ENCODE results near the gene C11orf68.

The C11orf68 gene

DNA sequence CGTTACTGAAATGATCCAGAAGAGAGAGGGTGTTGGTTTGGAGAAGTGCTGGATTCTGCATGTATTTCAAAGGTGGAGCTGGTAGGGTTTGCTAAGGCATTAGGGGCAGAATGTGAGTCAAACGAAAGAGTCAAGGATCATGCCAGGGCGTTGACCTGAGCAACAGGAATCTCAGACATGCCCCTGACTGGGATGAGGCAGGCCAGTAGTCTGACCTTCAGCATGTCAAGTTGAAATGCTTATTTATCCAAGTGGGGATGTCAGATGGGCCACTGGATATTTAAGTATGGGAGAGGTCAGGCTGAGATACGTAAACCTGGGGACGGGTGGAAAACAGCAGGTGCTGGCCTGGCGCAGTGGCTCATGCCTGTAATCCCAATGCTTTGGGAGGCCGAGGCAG is 23.7 kb upstream of the C11orf68 start:
- H3K4me3 ChIP-seq (ENCODE audit: low read depth, low read length) = no peak overlapping the region
- TF ChIP-seq, protein P1, sequence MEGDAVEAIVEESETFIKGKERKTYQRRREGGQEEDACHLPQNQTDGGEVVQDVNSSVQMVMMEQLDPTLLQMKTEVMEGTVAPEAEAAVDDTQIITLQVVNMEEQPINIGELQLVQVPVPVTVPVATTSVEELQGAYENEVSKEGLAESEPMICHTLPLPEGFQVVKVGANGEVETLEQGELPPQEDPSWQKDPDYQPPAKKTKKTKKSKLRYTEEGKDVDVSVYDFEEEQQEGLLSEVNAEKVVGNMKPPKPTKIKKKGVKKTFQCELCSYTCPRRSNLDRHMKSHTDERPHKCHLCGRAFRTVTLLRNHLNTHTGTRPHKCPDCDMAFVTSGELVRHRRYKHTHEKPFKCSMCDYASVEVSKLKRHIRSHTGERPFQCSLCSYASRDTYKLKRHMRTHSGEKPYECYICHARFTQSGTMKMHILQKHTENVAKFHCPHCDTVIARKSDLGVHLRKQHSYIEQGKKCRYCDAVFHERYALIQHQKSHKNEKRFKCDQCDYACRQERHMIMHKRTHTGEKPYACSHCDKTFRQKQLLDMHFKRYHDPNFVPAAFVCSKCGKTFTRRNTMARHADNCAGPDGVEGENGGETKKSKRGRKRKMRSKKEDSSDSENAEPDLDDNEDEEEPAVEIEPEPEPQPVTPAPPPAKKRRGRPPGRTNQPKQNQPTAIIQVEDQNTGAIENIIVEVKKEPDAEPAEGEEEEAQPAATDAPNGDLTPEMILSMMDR (IDR thresholded peaks at IDR 0.05; ENCODE audit: low read depth, low read length) = no peak

DNA sequence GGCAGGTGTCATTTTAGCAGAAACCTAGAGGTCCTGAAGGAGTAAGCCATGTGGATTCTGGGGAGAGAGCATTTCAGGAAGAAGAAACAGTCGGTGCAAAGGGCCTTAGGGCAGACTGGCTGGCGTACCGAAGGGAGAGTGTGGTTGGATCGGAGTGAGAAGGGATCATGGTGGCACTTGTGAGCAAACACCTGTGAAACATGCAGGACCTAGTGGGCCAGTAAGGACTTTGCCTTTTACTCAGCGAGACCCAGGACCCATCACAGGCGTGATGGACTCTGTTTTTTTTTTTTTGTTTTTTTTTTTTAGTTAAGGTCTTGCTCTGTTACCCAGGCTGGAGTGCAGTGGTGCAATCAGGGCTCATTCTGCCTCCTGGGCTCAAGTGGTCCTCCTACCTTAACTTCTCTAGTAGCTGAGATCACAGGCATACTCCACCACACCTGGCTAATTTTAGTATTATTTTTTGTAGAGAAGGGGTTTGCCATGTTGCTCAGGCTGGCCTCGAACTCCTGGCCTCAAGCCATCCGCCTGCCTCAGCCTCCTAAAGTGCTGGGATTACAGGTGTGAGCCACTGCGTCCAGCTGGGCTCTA is 23.0 kb upstream of the C11orf68 start:
- no peak overlapping the region for H3K4me3 ChIP-seq (ENCODE audit: low read depth, low read length)
- TF ChIP-seq, protein P1 (IDR thresholded peaks at IDR 0.05; ENCODE audit: low read depth, low read length) = no peak

DNA sequence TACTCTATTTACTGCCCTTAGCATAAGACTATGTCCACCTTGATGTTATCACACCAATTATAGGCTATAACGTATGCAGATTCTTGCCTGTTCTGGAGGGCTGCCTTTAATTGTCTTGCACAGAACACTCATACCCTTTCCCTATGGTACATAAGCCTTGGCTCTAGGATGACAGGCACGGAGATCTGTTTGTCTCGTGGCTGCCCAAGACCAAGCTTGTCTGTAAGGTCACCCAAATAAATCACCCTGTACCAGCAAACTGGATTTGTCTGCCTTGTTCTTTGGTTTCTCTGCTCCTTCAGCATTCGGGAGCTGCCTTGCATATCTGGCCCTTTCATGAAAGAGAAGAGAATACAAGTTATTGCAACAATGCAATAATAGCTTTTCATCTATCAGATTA is 18.9 kb upstream of the C11orf68 start:
- no peak overlapping the region for H3K4me3 ChIP-seq (ENCODE audit: low read depth, low read length)
- TF ChIP-seq, protein P1 (IDR thresholded peaks at IDR 0.05; ENCODE audit: low read depth, low read length) = no peak

DNA sequence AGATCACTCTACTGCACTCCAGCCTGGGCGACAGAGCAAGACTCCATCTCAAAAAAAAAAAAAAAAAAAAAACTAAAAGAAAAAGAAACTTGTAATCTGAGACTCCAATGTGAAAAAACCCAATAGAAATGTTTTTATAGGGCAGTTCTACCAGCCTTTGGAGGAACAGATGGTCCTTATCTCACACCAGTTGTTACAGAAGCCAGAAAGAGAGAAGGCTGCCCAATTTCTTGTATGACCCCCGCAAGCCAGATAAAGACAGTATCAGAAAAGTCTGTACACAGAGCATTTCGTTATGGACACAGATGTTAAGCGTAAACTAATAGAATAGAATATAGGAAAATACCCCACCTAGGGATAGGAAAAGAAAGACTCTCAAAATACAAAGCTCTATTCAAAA is 15.2 kb upstream of the C11orf68 start:
- no peak overlapping the region for H3K4me3 ChIP-seq (ENCODE audit: low read depth, low read length)

DNA sequence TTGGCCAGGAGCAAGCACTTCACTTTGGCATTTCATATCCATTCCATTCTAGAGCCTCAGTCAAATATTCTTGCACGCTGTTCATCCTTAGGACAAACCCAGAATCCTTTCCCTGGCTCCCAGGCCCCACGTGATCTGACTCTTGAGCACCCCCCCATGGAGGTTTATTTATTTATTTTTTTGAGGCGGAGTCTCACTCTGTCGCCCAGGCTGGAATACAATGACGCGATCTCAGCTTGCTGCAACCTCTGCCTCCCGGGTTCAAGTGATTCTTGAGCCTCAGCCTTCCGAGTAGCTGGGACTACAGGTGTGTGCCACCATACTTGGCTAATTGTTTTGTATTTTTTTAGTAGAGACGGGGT is 13.7 kb upstream of the C11orf68 start:
- TF ChIP-seq, protein P1 (IDR thresholded peaks at IDR 0.05; ENCODE audit: low read depth, low read length) = no peak
- H3K4me3 ChIP-seq (ENCODE audit: low read depth, low read length) = no peak overlapping the region

More for the DNA sequence above, 15.2 kb upstream of the C11orf68 start:
- TF ChIP-seq, protein P1 (IDR thresholded peaks at IDR 0.05; ENCODE audit: low read depth, low read length) = no peak

DNA sequence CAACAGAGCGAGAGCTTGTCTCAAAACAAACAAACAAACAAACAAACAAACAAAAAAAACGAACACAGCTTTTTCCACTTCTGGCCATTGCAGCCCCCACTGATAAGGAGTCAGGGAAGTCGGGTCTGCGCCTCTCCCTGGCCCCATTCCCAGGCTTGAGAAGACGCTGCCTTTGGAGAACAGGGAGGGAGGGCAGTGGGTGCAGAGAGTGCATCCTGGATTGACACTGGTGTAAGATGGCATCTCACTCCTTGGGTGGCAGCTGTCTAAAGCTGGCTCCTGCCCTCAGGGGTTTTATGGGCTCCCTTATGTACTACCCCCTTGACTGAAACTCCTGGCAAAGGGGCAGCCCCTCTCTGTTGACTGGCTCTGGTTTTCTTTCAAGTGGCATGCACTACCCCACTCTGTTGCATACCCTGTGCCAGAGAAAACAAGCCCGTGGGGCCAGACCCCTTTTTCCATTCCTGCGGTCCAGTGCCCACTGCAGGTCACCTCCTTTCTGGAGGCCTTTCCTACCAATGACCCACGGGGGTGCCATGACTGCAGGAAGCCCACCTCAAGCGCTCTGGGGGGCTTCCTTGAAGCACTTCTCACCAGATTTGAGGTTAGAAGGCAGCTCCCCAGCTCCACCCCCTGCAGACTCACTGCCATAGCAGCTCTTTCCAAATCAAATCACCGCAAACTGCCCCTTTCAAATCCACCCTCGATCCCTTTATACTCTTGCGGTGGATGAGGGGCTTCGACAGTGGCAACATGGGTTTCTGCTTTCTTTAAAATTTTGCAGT is 13.1 kb upstream of the C11orf68 start:
- H3K4me3 ChIP-seq (ENCODE audit: low read depth, low read length) = no peak overlapping the region

DNA sequence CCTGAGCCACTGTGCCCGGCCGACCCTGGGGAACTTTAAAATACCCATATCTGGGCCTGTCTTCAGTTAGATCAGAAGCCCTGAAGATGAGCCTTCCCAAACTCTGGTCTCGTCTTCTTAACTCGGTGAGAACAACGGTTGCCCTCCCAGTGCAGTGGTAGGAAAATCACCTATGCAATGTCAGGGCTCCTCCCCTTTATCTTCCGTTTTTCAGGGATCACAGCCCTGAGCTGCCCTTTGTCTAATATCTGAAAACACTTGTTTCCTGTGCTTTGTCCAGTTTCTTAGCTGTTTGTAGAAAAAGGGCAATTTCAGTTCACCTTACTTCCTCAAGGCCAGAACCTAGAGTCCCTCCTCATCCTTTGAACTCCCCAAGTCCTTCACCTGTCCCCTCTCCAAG is 9.8 kb upstream of the C11orf68 start:
- H3K4me3 ChIP-seq (ENCODE audit: low read depth, low read length) = no peak overlapping the region
- TF ChIP-seq, protein P1 (IDR thresholded peaks at IDR 0.05; ENCODE audit: low read depth, low read length) = no peak

More for the DNA sequence above, 13.1 kb upstream of the C11orf68 start:
- TF ChIP-seq, protein P1 (IDR thresholded peaks at IDR 0.05; ENCODE audit: low read depth, low read length) = no peak

All from WI38 (cell line).